22Rv1 (cell line): ENCODE data around the gene PREX1.

ENCODE experiments used
- H3K27ac ChIP-seq: fragments of 450-650 bp; 2 replicates; pipeline ENCODE4 v1.5.1; 2017
- CTCF ChIP-seq: fragments of 450-650 bp; IDR thresholded peaks from 2 replicates; pipeline ENCODE4 v1.5.1; 2017; ENCODE audit warnings: mild to moderate bottlenecking
- ZFX ChIP-seq: fragments of 450-650 bp; IDR thresholded peaks from 2 replicates; pipeline ENCODE4 v1.6.1; 2017; ENCODE audit warnings: antibody characterized with exemption, borderline replicate concordance

PREX1 gene

DNA sequence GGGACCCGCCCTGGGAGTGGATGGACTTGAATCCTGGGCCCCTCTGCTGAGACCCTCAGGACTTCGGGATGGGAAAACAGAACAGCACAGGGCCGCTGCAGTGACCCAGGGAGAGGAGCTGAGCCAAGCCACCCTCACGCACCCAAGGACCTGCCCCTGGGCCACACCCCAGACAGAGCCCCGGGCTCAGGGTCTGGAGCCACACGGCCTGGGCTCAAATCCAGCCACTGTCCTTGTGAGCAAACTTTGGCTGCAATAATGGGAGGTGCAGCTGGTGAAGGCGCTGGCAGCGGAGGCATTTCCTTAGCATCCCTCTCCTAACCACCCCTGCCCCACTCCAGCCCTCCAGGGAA lies 207.7 kb downstream of the PREX1 start:
- H3K27ac ChIP-seq: no peak overlapping the region
- TF ChIP-seq CTCF: no peak
- TF ChIP-seq ZFX: no peak

DNA sequence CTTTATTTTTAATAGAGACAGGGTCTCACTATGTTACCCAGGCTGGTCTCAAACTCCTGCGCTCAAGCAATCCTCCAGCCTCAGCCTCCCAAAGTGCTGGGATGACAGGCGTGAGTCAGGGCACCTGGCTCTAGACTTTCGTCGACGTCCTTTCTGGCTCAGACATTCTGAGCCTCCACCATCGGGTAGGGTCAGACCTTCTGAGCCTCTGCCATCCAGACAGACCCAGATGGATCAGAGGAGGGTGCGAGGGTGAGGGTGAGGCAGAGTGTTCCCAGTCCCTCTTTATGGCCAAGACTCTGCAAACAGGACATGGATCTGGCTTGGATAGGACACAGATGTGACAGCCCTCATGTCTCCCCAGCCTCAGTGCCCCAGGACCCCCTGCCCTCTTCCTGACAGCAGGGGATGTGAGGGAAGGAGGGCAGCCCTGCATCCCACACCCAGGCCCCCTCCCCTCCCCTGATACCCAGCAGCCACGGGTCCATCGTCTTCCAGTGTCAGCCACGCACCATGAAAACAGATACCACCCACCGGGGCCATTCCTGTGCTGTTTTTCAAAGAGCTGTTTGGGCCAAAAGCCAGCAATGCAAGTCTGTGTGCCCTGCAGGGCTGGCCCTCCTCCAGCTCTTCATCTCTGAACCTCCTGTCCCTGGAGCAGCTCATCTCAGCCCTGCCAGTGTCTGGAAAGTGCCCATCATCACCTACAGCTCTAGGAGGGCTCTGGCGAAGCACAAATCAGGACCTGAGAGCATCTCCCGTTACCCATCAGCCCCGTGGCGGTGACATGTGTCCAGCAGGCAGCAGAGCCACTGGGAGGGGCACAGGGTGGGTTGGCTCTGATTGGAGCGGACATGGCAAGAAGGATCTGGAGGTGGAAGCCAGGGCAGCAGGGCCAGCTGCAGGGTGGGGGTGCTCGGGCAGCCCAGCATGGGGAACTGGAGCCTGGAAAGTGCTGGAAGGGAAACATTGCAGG lies 208.4 kb downstream of the PREX1 start:
- no peak overlapping the region for H3K27ac ChIP-seq
- TF ChIP-seq CTCF: no peak
- TF ChIP-seq ZFX: no peak

GRCh38 chr20:48618631-48619030 lies 209.2 kb downstream of the PREX1 start:
- no peak overlapping the region for H3K27ac ChIP-seq
- no peak for TF ChIP-seq ZFX
- no peak for TF ChIP-seq CTCF

- TF ChIP-seq CTCF: no peak
- no peak for TF ChIP-seq ZFX
- H3K27ac ChIP-seq: no peak overlapping the region
These were observed 209.7 kb downstream of the PREX1 start for GRCh38 chr20:48618052-48618451.

GRCh38 chr20:48617481-48617880 lies 210.3 kb downstream of the PREX1 start:
- TF ChIP-seq CTCF: no peak

GRCh38 chr20:48616481-48616880 lies 211.3 kb downstream of the PREX1 start:
- no peak for TF ChIP-seq CTCF
- TF ChIP-seq ZFX: no peak
- H3K27ac ChIP-seq: no peak overlapping the region

More at GRCh38 chr20:48617481-48617880, 210.3 kb downstream of the PREX1 start:
- H3K27ac ChIP-seq: no peak overlapping the region

- no peak for TF ChIP-seq CTCF
- no peak for TF ChIP-seq ZFX
- H3K27ac ChIP-seq: no peak overlapping the region
These were observed 211.9 kb downstream of the PREX1 start for GRCh38 chr20:48615871-48616270.
